PC-3 (cell line): Measurements from ENCODE around the gene RPS18. TPM values are rescaled to one million over a fixed set of nuclear protein-coding genes. Genes with fewer than 3 reads are reported as not detected.

Source experiments
- ATAC-seq: fragments of 200-7000 bp; cut with Tn5 transposase; 2 replicates; pipeline ENCODE4 v1.9.1; 2020; ENCODE audit warnings: mild to moderate bottlenecking, moderate library complexity
- BruUV-seq: library from RNA; stranded (reverse); fragments of 400-500 nt; replicated peaks from 2 replicates; lab custom pipeline; 2021; lab: Mats Ljungman, UMichigan
- CTCF ChIA-PET: fragments of 300-600 bp; sonication (Branson Sonifier 250); formaldehyde crosslinking; loops from one replicate; lab custom pipeline; 2022; ENCODE audit warnings: antibody characterized with exemption; lab: Charles Lee
- POLR2A ChIA-PET: fragments of 300-600 bp; sonication (Branson Sonifier 250); formaldehyde crosslinking; loops from one replicate; lab custom pipeline; 2022; ENCODE audit warnings: antibody characterized with exemption; ENCODE audit not compliant: unreplicated experiment; lab: Charles Lee
- DNase-seq: peaks from one replicate; pipeline ENCODE4 v3.0.0-alpha.2; 2015
- H2AFZ ChIP-seq: fragments of 300-600 bp; sonication (generic); 2 replicates; pipeline ENCODE4 v1.6.0; 2016; ENCODE audit warnings: antibody characterized with exemption, low read length
- H3F3A ChIP-seq: fragments of 300-600 bp; sonication (generic); one replicate; pipeline ENCODE4 v1.6.0; 2017; ENCODE audit warnings: antibody characterized with exemption, low read length, control low read depth, mild to moderate bottlenecking; ENCODE audit not compliant: unreplicated experiment
- H3K27ac ChIP-seq: fragments of 300-600 bp; sonication (generic); 2 replicates; pipeline ENCODE4 v1.5.1; 2016; ENCODE audit warnings: mild to moderate bottlenecking, low read length
- H3K27me3 ChIP-seq: fragments of 300-600 bp; sonication (generic); 2 replicates; pipeline ENCODE4 v1.6.1; 2016; ENCODE audit warnings: low read length, mixed read lengths
- H3K36me3 ChIP-seq: fragments of 300-600 bp; sonication (generic); 2 replicates; pipeline ENCODE4 v1.6.1; 2016; ENCODE audit warnings: low read depth, mixed run types, low read length, mixed read lengths
- H3K4me1 ChIP-seq: fragments of 300-600 bp; sonication (generic); 2 replicates; pipeline ENCODE4 v1.5.1; 2016; ENCODE audit warnings: low read length; ENCODE audit not compliant: insufficient read depth
- H3K4me2 ChIP-seq: fragments of 300-600 bp; sonication (generic); 2 replicates; pipeline ENCODE4 v1.6.0; 2016; ENCODE audit warnings: low read length
- H3K4me3 ChIP-seq: fragments of 300-600 bp; sonication (generic); 2 replicates; pipeline ENCODE4 v1.5.1; 2016; ENCODE audit warnings: mild to moderate bottlenecking, low read length, mixed read lengths
- H3K79me2 ChIP-seq: fragments of 300-600 bp; sonication (generic); 2 replicates; pipeline ENCODE4 v1.6.1; 2017; ENCODE audit warnings: low read length, mixed read lengths
- H3K9ac ChIP-seq: fragments of 300-600 bp; sonication (generic); 2 replicates; pipeline ENCODE4 v1.6.0; 2016; ENCODE audit warnings: mild to moderate bottlenecking, low read length
- H3K9me2 ChIP-seq: fragments of 300-600 bp; sonication (generic); replicated peaks from 2 replicates; pipeline ENCODE4 v1.6.1; 2016; ENCODE audit warnings: mixed run types, low read length, mixed read lengths
- H3K9me3 ChIP-seq: fragments of 300-600 bp; sonication (generic); 2 replicates; pipeline ENCODE4 v1.6.1; 2016; ENCODE audit warnings: low read length, mixed read lengths
- H4K20me1 ChIP-seq: fragments of 300-600 bp; sonication (generic); 2 replicates; pipeline ENCODE4 v1.6.1; 2016; ENCODE audit warnings: low read length, mixed read lengths
- CTCF ChIP-seq: fragments of 300-600 bp; sonication (generic); conservative IDR thresholded peaks from 2 replicates; pipeline ENCODE4 v1.5.1; 2017; ENCODE audit warnings: antibody characterized with exemption, low read depth, mild to moderate bottlenecking, low read length
- EZH2 ChIP-seq: fragments of 300-600 bp; sonication (generic); IDR thresholded peaks from one replicate; pipeline ENCODE4 v1.6.1; 2017; ENCODE audit warnings: antibody characterized with exemption, mild to moderate bottlenecking, low read length; ENCODE audit not compliant: unreplicated experiment
- EZH2phosphoT487 ChIP-seq: fragments of 300-600 bp; sonication (generic); IDR thresholded peaks from 2 replicates; pipeline ENCODE4 v1.6.1; 2018; ENCODE audit warnings: mild to moderate bottlenecking, antibody characterized with exemption, low read length, borderline replicate concordance
- intact Hi-C: fragments of 100-400 bp; cut with micrococcal nuclease; formaldehyde crosslinking; loops from 2 replicates; pipeline ENCODE4 v1.9.0; 2023
- total RNA-seq: library from RNA; depleted of rRNA; stranded (reverse); fragments of >200 nt; gene quantifications from 2 replicates; pipeline ENCODE4 v1.2.3, GENCODE V29; 2014

The RPS18 gene
- total RNA-seq, 1 experiment from 2014 or later, result 3,161 TPM

- intact Hi-C loops, result loop anchor here (1.0 to 2.0 kb wide), 5 partner anchors 42 to 235 kb away; no protein-coding TSS in a partner anchor
- Histone ChIP-seq H3F3A (peaks cover 7% of the 10 kb centered on the region), H3K4me1 (peaks cover 30% of the 10 kb centered on the region), H3K79me2 (no peaks in the 10 kb centered on the region), H3K4me3 (peak overlapping the region; percentile 70), H3K4me2 (peak overlapping the region; percentile 89), H3K36me3 (no peaks in the 10 kb centered on the region), H3K9ac (peak overlapping the region; percentile 69), H2AFZ (peak overlapping the region; percentile 81), H4K20me1 (no peaks in the 10 kb centered on the region), H3K9me2 (no peaks in the 10 kb centered on the region), H3K9me3 (no peaks in the 10 kb centered on the region), H3K27me3 (no peaks in the 10 kb centered on the region), H3K27ac (peak overlapping the region; percentile 72)
- peak; percentile 83 for ATAC-seq
- ChIA-PET POLR2A (interaction anchor here (0.5 to 0.6 kb wide), 6 partner anchors 12 to 1119 kb away, joined by 3 to 7 read pairs (median 4); partner anchors contain the start of genes FKBPL and HSD17B8), CTCF (interaction anchor here (0.6 to 2.0 kb wide), 5 partner anchors 11 to 124 kb away, joined by 3 to 8 read pairs (median 5); no protein-coding TSS in a partner anchor)
- 0 out of 2 replicates have a peak, but pooled peaks have one; percentile 15 for TF ChIP-seq CTCF
- TF ChIP-seq EZH2, result no peak
- BruUV-seq, result no TSS peak
- DNase-seq, result peak; percentile 98
Observed at GRCh38 chr6:33248932-33249731, 22.7 kb upstream of the RPS18 start.

- Histone ChIP-seq H3K27ac (peak overlapping the region; percentile 72), H3F3A (peaks cover 7% of the 10 kb centered on the region), H2AFZ (peak overlapping the region; percentile 81), H4K20me1 (no peaks in the 10 kb centered on the region), H3K4me3 (peak overlapping the region; percentile 70), H3K27me3 (no peaks in the 10 kb centered on the region), H3K4me2 (peak overlapping the region; percentile 89), H3K79me2 (no peaks in the 10 kb centered on the region), H3K36me3 (no peaks in the 10 kb centered on the region), H3K4me1 (peaks cover 30% of the 10 kb centered on the region), H3K9me2 (no peaks in the 10 kb centered on the region), H3K9ac (peak overlapping the region; percentile 69), H3K9me3 (no peaks in the 10 kb centered on the region)
- peak; percentile 34 for ATAC-seq
- intact Hi-C loops, result loop anchor here (1.0 to 2.0 kb wide), 4 partner anchors 43 to 127 kb away; partner anchors contain the start of gene RGL2
- POLR2A ChIA-PET, result interaction anchor here (0.5 to 1.0 kb wide), 5 partner anchors 11 to 1120 kb away, joined by 3 to 7 read pairs (median 4); partner anchors contain the start of gene FKBPL
- DNase-seq, result peak; percentile 93
- TF ChIP-seq EZH2phosphoT487 (no peak), CTCF (no peak), EZH2 (no peak)
- BruUV-seq, result TSS peak; percentile 93
- CTCF ChIA-PET, result interaction anchor here (0.5 to 2.0 kb wide), 4 partner anchors 10 to 100 kb away, joined by 3 to 8 read pairs (median 5); no protein-coding TSS in a partner anchor
Observed at GRCh38 chr6:33249732-33250630, 21.9 kb upstream of the RPS18 start.
